ENCODE data around the gene BRCC3.
A peak's percentile ranks its signal among the peaks of the same experiment; 100 is the strongest.

The BRCC3 gene

GRCh38 chrX:155056877-155057792 is 14.2 kb upstream of the BRCC3 start:
- DNase-seq (ENCODE audit: low read depth): peak; percentile 15

DNA sequence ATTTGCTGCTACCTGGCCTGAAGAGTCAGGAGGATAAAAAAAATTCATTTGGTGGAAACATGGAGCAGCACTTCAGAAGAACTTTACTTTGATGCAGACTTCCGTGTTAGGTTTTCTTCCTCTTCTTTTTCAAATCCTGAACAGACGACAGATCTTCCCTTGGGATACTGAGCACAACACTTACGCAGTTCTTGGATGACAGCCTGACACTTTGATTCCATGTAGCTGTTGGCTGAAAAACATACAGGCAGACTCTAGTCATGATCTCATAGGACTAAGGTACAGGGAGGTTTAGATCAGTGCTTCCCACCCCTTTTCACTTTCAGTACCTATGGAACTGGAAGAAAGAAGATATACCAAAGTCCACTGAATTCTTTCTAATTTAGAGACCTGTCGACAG is 9.5 kb upstream of the BRCC3 start:
- no peak for DNase-seq (ENCODE audit: low read depth)

DNA sequence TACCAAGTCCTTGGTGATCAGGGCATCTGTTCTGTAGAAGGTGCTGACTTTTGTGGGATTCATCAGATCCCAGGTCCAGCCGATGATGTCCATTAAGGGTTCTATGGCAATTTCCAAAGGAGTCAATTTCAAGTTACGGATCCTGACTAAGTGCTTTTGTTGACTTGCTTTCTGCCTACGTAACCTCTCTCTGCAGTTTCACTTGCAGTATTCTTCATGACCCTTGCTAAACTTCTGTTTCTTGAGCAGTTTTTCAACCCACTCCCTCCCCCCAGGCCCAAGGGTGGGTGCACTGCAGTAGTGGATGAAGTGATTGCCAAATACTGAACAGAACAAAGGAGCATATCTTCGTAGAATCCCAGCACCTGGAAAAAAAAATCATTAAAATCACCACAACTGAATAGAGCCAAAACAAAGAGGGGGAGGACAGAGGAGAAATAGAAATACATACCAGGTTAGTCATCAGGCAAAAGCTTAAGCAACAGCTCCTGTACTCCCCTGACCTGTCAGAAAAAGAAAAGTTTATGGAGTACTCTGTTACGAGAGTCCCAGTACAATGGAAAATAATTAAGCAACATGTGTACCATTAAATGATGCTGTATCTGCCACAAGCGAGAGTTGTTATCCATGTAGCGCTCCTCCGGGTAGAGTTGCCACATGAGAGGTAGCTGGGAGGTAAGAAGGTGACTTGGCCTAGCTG is 6.1 kb upstream of the BRCC3 start:
- DNase-seq (ENCODE audit: low read depth): peak; percentile 9

GRCh38 chrX:155068165-155068564 is 3.1 kb upstream of the BRCC3 start:
- DNase-seq (ENCODE audit: low read depth): peak; percentile 13

DNA sequence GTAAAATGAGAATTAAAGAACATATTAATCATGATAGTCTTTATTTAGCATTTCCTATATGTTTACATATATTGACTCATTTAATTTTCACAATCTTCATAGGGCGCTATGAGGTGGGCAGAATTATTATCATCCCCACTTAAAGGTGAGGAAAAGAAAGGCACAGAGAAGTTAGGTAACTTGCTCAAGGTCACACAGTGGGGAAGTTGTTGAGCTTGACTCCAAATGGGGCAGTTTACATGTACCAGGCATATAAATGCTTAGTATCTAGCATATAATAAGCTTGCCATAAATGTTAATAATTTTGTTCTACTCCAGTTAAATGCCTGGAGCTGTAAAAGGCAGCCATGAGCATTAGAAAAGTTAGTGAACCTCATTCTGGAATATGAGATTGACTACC is 1.9 kb upstream of the BRCC3 start:
- no peak for DNase-seq (ENCODE audit: low read depth)

DNA sequence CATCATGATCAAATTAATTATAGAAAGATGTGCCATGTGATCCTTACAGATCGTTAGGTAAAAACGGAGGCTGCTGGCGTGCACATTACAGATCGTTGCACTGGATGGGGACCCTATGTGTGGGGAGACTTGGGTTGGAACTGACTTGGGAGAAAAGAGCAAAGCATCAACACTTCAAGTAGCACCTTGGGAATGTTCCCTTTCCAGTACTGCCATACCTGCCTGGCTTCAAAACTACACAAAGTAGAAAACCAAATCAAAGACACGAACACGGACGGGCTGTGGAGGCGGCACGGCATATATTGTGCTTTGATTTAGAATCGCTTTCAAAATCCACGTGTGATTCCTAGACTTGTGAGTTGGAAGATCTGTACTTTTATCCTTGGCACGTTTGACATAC is 1.3 kb upstream of the BRCC3 start:
- no peak for DNase-seq (ENCODE audit: low read depth)

DNA sequence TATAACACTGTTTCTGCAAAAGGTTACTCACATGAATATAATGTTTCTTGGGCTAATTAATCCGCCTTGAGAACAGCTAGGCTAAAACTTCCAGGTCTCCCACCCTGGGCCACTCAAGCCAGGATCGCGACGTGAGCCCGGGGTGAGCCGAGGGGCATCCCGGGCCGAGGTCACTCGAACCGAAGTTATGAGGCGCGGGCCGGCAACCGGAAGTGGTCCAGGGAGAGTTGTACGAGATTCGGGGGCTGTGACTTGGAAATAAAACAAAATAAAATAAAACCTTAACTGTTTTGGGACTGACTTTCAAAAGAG is 689 bp upstream of the BRCC3 start:
- no peak for DNase-seq (ENCODE audit: low read depth)

- DNase-seq (ENCODE audit: low read depth): no peak
Measured at GRCh38 chrX:155071694-155072280, 479 bp downstream of the BRCC3 start.

GRCh38 chrX:155086202-155086840 is 15.0 kb downstream of the BRCC3 start:
- DNase-seq (ENCODE audit: low read depth): no peak

DNA sequence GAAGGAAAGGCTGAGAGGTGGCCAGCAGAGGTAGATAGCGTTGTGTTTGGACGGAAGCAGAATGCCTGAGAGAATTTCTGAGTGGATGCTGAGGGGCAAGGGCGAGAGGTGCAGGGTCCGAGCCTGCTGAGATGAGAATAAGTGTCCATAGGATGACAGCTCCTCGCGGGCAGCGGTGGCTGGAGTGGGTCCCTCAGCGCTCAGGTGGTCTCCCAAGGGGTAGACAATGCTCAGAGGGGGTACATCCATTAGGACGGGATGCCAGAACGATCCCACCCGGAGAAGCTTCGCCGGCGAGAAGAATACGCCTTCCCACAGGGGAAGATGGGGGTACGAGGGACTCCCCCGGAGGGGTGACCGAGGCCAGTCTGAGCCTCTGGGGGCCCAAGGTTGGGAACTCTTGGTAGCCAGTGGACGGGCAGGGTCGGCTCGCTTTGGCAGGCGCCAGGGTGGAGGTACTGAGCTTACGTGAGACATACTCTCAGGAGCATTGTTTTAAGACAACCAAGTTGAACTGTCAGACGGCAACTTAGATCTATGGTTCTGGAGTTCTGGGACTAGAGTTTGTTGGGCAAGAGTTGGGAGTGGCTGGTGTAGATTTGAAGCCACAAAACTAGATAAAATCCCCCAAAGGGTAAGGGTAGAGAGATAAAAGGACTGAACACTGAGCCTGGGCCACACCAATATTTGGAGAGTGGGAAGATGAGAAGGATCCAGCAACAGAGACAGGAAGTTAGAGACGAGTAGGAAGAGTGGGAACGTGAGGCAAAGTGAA is 15.8 kb downstream of the BRCC3 start:
- no peak for DNase-seq (ENCODE audit: low read depth)

DNA sequence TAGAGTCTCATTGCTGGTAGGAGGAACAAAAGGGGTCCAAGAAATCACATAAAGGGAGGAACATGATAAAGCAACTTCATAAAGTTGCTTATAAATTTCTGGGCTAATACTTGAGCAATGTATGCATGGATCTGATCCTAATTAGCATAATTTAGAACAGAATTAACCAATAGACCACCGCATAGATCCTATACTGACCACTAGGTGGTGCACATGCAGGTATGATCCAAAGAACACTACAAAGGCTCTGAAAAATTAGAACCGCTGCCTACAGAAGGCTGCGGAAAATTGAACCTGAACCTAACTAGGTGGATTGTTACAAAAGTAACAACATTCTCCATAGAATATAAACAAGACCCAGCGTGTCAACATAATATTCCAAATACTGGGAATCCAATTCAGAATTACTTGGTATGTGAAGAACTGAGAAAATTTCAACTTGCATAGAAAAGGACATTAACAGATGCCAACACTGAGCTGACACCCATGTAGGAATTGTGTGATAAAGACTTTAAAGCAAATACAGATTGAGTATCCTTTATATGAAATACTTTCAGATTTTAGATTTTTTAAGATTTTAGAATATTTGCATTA is 23.3 kb downstream of the BRCC3 start:
- no peak for DNase-seq (ENCODE audit: low read depth)

GRCh38 chrX:155105919-155106318 is 34.6 kb downstream of the BRCC3 start:
- DNase-seq (ENCODE audit: low read depth): no peak

- DNase-seq (ENCODE audit: low read depth): no peak
Measured at GRCh38 chrX:155108427-155108826, 37.1 kb downstream of the BRCC3 start.

- DNase-seq (ENCODE audit: low read depth): no peak
Measured at GRCh38 chrX:155112171-155112570, 40.9 kb downstream of the BRCC3 start.

- no peak for DNase-seq (ENCODE audit: low read depth)
Measured at GRCh38 chrX:155113097-155113496, 41.8 kb downstream of the BRCC3 start.

DNA sequence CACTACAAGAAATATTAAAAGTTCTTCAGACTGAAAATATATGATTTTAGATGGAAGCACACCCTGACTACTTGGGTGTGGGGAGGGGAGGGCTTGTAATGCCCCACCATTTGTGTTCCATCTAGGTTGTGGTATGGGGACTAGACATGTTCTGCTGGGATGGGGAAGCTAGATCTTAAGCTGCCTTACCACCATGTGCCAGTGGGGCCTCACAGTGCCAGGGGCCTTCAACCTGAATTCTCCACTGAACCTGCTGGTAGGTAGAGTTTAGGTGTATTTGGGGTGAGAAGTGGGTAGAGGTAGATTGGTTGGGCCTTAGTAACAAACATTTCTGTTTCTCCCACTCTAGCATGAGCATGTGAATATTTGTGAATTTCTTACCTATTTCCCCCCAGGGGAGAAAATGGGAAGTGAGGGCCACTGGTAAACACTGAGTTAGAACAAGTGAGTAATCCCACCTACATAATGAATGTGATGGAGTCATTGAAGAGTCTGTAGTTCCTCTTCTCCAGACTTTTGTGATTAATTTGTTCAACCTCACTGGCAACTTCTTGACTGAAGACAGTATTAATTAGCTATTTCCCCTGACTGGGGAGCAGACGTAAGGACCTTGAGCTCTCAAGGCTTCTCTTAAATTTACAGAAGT is 44.0 kb downstream of the BRCC3 start:
- DNase-seq (ENCODE audit: low read depth): no peak

- DNase-seq (ENCODE audit: low read depth): no peak
Measured at GRCh38 chrX:155127465-155127864, 56.2 kb downstream of the BRCC3 start.

- no peak for DNase-seq (ENCODE audit: low read depth)
Measured at GRCh38 chrX:155127940-155128339, 56.6 kb downstream of the BRCC3 start.

- no peak for DNase-seq (ENCODE audit: low read depth)
Measured at GRCh38 chrX:155132110-155132509, 60.8 kb downstream of the BRCC3 start.

DNA sequence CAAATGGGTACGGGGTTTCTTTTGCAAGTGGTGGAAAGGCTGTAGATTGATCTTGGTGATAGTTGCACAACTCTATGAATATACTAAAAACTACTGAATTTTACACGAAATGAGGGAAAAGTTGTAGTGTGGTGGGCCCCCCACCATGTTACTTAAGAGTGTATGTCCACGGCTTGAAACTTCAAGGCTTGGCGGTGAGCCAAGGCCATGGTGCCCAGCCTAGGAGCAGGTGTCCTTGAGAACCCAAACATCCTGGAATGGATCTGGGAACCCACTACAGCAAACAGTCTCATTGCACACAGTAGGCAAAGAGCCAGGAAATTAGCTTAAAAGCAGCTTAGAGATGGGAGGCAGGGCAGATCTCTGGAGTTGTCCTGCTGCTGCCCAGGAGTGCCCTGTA is 62.9 kb downstream of the BRCC3 start:
- no peak for DNase-seq (ENCODE audit: low read depth)

DNA sequence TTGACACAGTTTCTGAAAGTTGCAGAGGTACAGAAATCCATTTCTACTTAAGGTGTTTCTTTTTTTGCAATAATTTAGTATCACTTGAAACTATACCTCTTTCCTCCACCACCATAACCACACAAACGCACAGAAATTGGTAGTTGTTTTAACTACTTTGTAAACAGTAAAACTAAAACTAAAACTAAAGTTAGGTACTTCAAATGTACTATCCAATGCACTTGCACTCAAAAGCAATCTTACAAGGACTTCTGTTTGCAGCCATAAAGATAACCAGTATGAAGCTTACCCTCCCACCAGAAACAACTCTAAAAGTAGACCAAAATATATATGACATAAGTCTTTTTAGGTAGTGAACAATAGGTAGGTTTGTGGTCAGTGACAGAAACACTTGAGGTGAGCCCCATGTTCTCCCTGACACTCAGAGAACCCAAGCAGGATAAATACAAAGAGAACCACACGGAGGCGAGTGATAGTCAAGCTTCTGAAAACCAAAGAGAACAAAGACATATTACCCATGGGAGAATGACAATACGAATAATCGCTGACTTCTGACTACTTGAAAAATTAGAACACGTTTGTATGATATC is 72.7 kb downstream of the BRCC3 start:
- DNase-seq (ENCODE audit: low read depth): no peak

Data from non-pigmented ciliary epithelial cell (primary cell).